ENCODE results near the gene SLC4A1.

SLC4A1 gene

DNA sequence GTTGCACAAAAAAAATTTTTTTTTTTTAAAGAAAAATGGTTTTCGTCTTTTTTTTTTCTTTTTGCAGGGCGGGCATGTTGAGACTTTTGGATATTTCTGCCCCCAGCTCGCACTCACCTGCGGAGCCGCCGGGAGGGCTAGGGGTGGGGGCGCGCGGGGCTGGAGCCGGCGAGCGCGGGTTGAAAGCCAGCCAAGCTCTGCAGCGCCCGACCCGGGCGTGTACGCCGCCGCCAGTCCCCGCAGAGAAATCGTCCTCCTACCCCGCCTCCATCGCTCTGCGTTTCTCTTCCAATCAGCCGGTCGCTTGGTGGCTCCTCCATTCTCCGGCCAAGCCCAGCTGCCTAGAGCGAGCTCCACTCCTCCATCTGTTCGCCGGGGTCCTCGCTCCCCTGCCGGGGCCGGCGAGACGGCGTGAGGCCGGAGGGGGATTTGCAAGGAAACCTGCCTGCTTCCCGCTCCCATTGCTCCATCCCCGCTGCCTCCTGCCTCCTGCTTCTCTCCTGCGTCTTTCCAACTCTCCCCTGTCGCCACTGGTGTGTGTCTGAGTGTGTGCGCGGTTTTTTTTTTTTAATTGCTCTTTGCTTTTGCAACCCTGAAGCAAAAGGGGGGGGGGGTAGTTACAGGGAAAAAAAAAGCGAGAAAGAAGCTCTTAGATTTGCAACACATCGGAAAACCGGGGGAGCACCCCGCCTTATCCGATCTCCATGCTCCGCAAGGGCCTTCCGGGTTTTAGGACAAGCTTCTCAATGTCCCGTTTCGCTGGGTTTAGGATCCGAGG, 46.7 kb downstream of the SLC4A1 start:
- peak; percentile 78 for DNase-seq (ENCODE audit: low read depth)
- peak overlapping the region; percentile 80 for H3K4me3 ChIP-seq (ENCODE audit: low read length)
- TF ChIP-seq, protein P1, sequence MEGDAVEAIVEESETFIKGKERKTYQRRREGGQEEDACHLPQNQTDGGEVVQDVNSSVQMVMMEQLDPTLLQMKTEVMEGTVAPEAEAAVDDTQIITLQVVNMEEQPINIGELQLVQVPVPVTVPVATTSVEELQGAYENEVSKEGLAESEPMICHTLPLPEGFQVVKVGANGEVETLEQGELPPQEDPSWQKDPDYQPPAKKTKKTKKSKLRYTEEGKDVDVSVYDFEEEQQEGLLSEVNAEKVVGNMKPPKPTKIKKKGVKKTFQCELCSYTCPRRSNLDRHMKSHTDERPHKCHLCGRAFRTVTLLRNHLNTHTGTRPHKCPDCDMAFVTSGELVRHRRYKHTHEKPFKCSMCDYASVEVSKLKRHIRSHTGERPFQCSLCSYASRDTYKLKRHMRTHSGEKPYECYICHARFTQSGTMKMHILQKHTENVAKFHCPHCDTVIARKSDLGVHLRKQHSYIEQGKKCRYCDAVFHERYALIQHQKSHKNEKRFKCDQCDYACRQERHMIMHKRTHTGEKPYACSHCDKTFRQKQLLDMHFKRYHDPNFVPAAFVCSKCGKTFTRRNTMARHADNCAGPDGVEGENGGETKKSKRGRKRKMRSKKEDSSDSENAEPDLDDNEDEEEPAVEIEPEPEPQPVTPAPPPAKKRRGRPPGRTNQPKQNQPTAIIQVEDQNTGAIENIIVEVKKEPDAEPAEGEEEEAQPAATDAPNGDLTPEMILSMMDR (conservative IDR thresholded peaks at IDR 0.05; ENCODE audit: low read length), result no peak

DNA sequence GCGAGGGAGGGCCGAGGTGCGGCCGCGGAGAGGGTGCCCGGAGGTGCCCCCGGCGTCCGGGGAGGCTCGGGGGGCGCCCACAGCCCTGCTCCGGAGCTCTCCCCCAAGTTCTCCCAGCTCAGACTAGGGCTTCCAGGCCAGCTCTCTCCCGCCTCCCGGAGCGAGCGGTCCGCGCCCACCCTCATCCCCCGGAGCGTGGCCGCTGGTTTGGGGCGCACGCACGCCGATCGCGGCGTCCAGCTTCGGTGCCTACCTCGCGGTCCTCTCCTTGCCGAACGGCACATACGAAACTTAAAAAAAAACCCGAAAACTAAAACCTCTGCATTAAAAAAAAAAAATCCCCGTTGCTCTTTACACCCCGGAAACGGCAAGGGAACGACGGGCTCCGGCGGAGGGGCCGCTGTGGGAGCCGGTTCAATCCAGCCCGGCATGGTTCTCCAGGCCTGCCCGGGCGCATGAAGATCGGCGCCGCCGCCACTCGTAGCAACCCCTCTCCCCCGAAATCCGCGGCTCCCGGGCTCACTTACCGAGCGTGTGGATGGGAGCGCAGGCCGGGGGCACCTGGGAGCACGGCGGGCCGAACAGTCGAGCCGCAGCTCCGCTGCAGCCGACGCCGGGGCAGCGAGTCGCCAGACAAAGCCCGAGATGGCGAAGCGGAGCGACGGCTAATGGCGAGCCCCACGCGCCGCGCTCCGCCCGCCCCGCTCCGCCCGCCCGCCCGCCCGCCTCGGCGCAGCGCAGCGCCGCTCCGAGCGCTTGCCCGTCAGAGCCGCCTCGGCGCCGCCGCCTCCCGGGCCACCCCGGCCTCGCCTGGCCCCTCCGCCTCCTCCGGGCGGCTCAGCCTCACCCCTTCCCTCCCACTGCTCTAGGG, 47.5 kb downstream of the SLC4A1 start:
- peak overlapping the region; percentile 80 for H3K4me3 ChIP-seq (ENCODE audit: low read length)
- TF ChIP-seq, protein P1 (conservative IDR thresholded peaks at IDR 0.05; ENCODE audit: low read length), result no peak
- peak; percentile 55 for DNase-seq (ENCODE audit: low read depth)

DNA sequence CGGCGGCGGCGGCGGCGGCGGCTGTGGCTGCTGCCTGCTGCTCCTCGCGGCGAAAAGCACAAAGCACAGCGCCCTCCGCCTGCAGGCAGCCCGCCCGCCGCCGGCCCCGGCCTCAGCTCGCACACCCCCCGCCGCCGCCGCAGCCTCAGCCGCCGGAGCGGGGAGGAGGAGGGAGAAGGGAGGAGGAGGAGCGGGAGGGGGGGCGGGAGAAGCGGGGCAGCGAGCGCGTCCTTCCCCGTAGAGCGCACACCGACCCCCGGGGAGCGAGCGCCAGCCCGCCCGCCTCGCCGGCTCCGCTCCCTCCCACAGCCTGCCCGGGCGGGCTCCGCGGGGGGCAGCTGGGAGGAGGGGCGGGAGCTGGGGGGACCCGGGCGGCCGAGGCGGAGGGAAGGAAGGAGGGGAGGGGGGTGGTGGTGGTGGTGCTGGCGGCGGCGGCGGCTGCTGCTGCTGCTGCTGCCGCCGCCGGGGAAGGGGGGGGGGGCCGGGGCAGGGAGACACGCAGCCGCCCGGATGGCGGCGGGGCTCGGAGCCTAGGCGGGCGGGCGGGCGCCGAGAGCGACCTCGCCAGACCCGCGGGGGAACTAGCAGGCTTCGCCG, 48.2 kb downstream of the SLC4A1 start, which contains the start of gene UBTF:
Gene UBTF, minus strand, starts transcription at position 60 of the 597 bp plus-strand sequence. CDS start 1,446 bp downstream, outside the sequence.
- DNase-seq (ENCODE audit: low read depth), result peak; percentile 69

DNA sequence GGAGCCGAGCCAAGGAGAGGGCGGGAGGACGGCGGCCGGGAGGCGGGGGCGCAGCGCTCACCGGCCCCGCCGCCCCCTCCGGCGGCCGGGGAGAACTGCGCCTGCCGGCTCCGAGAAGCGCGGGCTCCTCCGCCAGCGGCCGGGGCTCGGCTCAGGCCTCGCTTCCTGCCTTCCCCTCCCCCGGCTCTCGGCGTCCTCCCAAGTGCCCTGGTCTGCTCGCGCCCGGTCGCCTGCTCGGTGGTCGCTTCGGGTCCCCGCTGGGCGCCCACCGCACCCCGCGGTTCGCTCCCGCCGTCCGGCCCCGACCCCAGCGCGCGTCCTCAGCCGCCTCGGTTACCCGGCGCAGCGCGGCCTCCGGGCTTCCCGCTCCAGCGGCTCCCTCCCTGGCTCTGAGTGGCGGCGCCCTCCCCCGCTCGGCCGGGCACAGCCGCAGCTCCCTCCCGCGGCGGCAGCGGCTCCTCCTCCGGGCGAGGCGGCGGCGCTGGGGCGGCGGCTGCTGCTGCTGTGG, 48.8 kb downstream of the SLC4A1 start:
- TF ChIP-seq, protein P1 (conservative IDR thresholded peaks at IDR 0.05; ENCODE audit: low read length), result 0 out of 2 replicates have a peak, but pooled peaks have one; percentile 12
- peak; percentile 66 for DNase-seq (ENCODE audit: low read depth)
- peak overlapping the region; percentile 61 for H3K4me3 ChIP-seq (ENCODE audit: low read length)

More for the DNA sequence above, 48.2 kb downstream of the SLC4A1 start, which contains the start of gene UBTF:
- TF ChIP-seq, protein P1 (conservative IDR thresholded peaks at IDR 0.05; ENCODE audit: low read length), result no peak
- H3K4me3 ChIP-seq (ENCODE audit: low read length), result peak within 1 kb of the TSS; percentile 80

DNA sequence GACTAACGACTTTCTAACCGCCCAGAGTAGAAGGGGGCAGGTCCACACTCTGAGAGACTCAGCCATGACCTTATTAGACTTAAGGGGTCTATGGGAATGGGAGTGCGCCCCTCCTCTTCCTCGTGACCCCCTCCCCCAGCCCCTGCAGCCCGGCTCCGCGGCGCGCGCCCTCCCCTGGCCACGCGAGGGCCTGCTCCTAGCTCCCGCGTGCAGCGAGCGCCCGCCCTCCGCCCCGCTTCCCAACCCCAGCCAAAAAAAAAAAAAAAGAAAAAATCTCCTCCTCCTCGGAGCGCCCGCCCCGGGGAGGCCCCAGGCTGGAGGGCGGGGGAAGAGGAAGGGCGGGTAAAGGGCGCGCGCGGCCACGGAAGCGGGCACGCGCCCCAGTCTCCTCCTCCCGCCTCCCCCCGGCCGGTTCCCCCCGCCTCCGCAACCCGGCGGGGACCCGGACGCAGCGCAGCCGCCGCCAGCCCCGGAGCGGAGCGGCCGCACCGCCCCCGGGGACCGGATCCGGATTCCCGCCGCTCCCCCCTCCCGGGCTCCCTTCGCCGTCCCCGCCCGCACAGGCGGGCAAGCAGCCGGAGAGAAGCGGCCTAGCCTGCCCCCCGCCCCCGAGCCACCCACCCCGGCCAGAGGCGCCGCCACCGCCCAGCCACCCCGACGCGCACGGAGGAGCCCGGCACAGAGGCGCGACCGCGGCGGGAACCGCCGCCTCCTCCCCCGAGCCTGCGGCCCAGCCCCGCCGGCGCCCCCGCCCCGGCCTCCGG, 49.4 kb downstream of the SLC4A1 start:
- TF ChIP-seq, protein P1 (conservative IDR thresholded peaks at IDR 0.05; ENCODE audit: low read length), result peak; percentile 42; the same call in 1 of the 2 replicates
- DNase-seq (ENCODE audit: low read depth), result peak; percentile 89
- H3K4me3 ChIP-seq (ENCODE audit: low read length), result peak overlapping the region; percentile 68

DNA sequence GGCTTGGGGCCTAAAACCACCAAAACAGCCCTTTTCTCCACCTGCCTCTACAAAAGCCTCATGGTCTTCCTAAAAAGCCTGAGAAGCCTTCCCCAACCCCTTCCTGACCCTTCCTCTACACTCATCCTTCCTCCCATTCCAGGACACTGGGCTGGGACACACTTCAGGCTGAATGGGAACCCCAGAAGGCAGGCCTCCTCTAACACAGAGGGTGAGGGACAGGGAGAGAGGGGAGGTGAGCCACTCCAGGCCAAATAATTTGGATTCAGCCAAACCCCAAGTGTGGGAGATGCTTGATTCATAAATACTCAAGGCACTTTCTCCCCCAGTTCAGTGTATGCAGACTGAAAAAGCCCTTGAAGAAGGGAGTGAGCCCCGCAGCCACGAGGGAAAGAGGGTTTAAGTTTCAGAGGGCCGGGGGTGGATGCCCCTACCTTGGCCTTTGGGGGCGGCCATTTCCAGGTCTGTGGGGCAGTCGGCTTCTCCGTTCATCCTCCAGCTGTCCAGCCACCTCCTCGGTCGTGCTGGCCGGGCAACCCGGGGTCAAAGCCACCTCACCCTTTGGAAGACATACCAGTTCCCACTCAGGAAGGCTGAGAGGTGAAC, 50.1 kb downstream of the SLC4A1 start:
- peak overlapping the region; percentile 68 for H3K4me3 ChIP-seq (ENCODE audit: low read length)
- no peak for DNase-seq (ENCODE audit: low read depth)
- TF ChIP-seq, protein P1 (conservative IDR thresholded peaks at IDR 0.05; ENCODE audit: low read length), result no peak

All from AG10803 (cell line).